Measurements from ENCODE around the gene ARHGEF9. TPM values are rescaled to one million over a fixed set of nuclear protein-coding genes. Genes with fewer than 3 reads are reported as not detected.

The ARHGEF9 gene
- total RNA-seq, 1 donor from 2014 or later: 56.4 TPM

DNA sequence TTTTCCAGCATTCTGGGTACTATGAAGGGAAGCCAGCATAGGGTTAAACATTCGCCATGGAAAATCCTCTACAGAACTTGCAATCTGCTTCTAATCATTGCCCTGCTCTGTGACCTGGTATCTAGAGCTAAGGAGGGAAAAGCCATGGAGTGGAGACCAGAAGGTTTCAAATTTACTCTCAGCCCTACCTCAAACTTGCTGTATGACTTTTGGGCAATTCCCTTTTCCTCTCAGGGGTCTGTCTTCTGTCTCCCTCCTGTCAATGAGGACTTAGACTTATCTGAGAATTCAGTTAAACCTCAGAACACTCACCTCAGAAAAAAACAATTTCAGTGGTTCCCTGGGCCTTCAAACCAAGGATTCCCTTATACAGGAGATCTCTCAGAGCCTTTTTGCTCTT is 29.1 kb downstream of the ARHGEF9 start:
- TF ChIP-seq, protein P1, sequence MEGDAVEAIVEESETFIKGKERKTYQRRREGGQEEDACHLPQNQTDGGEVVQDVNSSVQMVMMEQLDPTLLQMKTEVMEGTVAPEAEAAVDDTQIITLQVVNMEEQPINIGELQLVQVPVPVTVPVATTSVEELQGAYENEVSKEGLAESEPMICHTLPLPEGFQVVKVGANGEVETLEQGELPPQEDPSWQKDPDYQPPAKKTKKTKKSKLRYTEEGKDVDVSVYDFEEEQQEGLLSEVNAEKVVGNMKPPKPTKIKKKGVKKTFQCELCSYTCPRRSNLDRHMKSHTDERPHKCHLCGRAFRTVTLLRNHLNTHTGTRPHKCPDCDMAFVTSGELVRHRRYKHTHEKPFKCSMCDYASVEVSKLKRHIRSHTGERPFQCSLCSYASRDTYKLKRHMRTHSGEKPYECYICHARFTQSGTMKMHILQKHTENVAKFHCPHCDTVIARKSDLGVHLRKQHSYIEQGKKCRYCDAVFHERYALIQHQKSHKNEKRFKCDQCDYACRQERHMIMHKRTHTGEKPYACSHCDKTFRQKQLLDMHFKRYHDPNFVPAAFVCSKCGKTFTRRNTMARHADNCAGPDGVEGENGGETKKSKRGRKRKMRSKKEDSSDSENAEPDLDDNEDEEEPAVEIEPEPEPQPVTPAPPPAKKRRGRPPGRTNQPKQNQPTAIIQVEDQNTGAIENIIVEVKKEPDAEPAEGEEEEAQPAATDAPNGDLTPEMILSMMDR (IDR thresholded peaks at IDR 0.05): no peak
- Mint-ChIP-seq H3K27ac (ENCODE audit: unreplicated experiment) (no peak overlapping the region), H3K4me3 (ENCODE audit: unreplicated experiment) (no peak overlapping the region), H3K9me3 (ENCODE audit: low read depth) (peaks cover 3% of the 10 kb centered on the region), H3K27me3 (ENCODE audit: low read depth) (no peaks in the 10 kb centered on the region), H3K4me1 (ENCODE audit: low read depth) (peaks cover 33% of the 10 kb centered on the region), H3K36me3 (ENCODE audit: low read depth) (no peaks in the 10 kb centered on the region)
- no peak for DNase-seq (ENCODE audit: low spot score)

DNA sequence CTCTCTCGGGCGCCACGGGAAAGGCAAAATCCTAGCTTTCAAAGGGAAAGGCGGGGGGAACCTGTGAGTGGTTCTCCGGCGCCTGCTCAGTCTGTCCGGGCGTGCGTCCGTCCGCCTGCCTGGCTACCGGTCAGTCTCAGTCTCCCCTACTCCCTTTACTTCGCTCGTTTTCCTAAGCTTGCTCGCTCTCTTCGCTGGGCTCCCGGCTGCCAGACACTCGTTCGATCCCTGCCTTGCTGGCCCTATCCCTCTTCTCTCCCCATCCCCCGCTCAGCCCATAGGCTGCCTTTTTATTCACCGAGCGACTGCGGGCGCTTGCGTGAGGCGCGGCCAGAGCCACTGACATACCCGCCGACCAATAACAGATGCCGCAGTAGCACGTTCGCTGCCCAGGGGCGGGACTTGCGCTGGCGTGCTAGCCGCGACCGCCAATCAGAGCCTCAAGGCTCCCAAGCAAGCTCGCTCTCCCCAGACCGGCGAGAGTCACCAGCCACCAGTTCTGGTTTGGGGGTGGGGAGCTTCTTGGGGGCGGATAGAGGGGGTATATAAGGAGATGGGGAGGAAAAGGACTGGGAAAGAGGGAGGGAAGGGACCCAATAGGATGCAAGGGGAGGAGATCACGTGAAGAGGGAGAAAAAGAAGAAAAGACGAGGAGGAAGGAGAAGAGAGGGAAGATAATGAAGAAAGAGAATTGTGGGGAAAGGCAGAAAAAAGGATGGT is 30.0 kb downstream of the ARHGEF9 start:
- H3K9me3 Mint-ChIP-seq (ENCODE audit: low read depth): peaks cover 3% of the 10 kb centered on the region
- peak; percentile 97 for DNase-seq (ENCODE audit: low spot score)
- H3K4me3 Mint-ChIP-seq (ENCODE audit: unreplicated experiment): peak overlapping the region; percentile 91
- H3K27me3 Mint-ChIP-seq (ENCODE audit: low read depth): no peaks in the 10 kb centered on the region
- no peaks in the 10 kb centered on the region for H3K36me3 Mint-ChIP-seq (ENCODE audit: low read depth)
- H3K4me1 Mint-ChIP-seq (ENCODE audit: low read depth): peaks cover 42% of the 10 kb centered on the region
- peak overlapping the region; percentile 99 for H3K27ac Mint-ChIP-seq (ENCODE audit: unreplicated experiment)
- TF ChIP-seq, protein P1 (IDR thresholded peaks at IDR 0.05): no peak

DNA sequence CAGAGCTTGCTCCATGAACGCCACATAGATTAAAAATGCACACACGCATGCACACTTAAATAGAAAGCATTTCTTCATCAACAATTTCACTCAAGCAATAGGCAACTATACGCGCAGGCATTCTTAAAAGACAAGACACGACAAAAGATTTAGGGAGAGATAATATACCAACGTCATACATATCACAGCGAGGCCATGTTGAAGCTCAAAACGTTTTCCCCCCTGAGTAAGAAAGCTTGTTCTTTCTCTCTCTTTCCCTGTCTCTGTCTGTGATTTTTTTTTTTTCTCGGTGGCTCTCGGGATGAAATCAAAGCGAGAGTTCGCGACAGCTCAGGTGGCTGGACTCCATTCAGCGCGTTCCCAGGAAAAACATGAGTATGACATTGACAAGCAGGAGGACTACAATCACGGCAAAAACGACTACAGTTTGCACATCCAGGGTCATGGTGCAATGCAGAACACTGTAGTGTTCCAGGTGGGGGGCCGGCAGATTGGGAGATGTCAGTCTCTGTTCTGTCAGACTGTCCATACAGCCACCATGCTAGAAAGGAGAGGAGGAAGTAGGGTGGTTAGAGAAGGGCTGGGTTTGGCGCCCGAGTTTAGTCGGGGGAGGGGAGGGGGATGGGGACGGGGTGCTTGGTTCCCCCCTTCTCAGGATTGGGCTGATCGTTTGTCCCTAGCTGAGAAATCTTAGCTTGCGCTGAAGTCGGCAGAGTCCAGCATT is 30.7 kb downstream of the ARHGEF9 start:
- DNase-seq (ENCODE audit: low spot score): no peak
- Mint-ChIP-seq H3K4me1 (ENCODE audit: low read depth) (peaks cover 48% of the 10 kb centered on the region), H3K4me3 (ENCODE audit: unreplicated experiment) (peak overlapping the region; percentile 91), H3K27ac (ENCODE audit: unreplicated experiment) (peak overlapping the region; percentile 99), H3K9me3 (ENCODE audit: low read depth) (peaks cover 3% of the 10 kb centered on the region), H3K36me3 (ENCODE audit: low read depth) (no peaks in the 10 kb centered on the region), H3K27me3 (ENCODE audit: low read depth) (no peaks in the 10 kb centered on the region)
- TF ChIP-seq, protein P1 (IDR thresholded peaks at IDR 0.05): no peak

DNA sequence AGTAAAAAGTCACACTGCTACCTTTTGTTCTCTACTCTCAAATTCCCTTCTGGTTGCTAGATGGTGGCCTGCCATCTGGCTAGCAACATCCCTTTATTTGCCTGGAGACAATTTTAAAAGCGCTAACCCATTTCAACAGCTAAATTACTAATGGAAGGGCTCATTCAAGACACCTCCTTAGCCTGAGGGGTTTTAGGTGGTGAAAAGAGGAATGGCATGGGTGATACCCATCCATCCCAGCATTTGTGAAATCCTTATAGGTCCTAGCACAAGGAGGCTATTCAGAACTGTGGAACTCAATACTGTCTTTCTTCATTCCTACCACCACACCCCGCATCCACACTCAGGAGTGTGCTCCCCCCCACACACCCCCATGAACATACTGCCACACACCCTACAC is 33.5 kb downstream of the ARHGEF9 start:
- Mint-ChIP-seq H3K4me1 (ENCODE audit: low read depth) (peaks cover 70% of the 10 kb centered on the region), H3K36me3 (ENCODE audit: low read depth) (no peaks in the 10 kb centered on the region), H3K27me3 (ENCODE audit: low read depth) (no peaks in the 10 kb centered on the region), H3K9me3 (ENCODE audit: low read depth) (peaks cover 3% of the 10 kb centered on the region), H3K4me3 (ENCODE audit: unreplicated experiment) (peak overlapping the region; percentile 91), H3K27ac (ENCODE audit: unreplicated experiment) (peak overlapping the region; percentile 70)
- TF ChIP-seq, protein P1 (IDR thresholded peaks at IDR 0.05): no peak
- no peak for DNase-seq (ENCODE audit: low spot score)

DNA sequence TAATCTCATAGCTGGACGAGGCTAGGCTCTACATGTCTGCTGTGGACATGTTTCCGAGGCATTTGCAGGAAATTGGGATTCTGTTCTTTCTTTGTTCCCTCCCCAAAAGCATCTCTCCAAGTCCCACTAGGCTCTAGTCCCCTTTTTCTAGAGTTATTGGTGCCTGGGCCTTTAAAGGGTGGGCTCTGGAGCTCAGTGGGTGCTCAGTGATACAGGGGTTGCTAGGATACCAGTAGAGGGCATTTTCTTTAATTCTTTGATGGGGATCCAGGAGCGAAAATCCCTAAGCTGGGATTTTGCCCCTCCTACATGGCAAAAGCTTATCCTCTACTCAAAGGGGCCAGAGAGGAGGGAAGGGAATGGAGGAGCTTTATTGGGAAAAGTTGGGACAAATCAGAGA is 34.2 kb downstream of the ARHGEF9 start:
- H3K9me3 Mint-ChIP-seq (ENCODE audit: low read depth): peaks cover 4% of the 10 kb centered on the region
- peak overlapping the region; percentile 70 for H3K27ac Mint-ChIP-seq (ENCODE audit: unreplicated experiment)
- H3K4me3 Mint-ChIP-seq (ENCODE audit: unreplicated experiment): peak overlapping the region; percentile 11
- DNase-seq (ENCODE audit: low spot score): no peak
- H3K27me3 Mint-ChIP-seq (ENCODE audit: low read depth): no peaks in the 10 kb centered on the region
- TF ChIP-seq, protein P1 (IDR thresholded peaks at IDR 0.05): no peak
- H3K4me1 Mint-ChIP-seq (ENCODE audit: low read depth): peaks cover 76% of the 10 kb centered on the region
- no peaks in the 10 kb centered on the region for H3K36me3 Mint-ChIP-seq (ENCODE audit: low read depth)

Data from chondrocyte (in vitro differentiated cells).